Astrocyte of the cerebellum (primary cell): ENCODE measurements around the gene COL3A1.

Experiments
- DNase-seq: peaks from one replicate; pipeline ENCODE4 v3.0.0-alpha.2; 2011; ENCODE audit warnings: low read depth
- H3K4me3 ChIP-seq: 2 replicates; pipeline ENCODE4 v1.5.1; 2011; ENCODE audit warnings: mild to moderate bottlenecking, low read depth, low read length, moderate library complexity
- CTCF ChIP-seq: IDR thresholded peaks from 2 replicates; pipeline ENCODE4 v1.5.1; 2012; ENCODE audit warnings: low read length, low read depth, moderate library complexity, mild to moderate bottlenecking; ENCODE audit errors: missing control alignments
- in situ Hi-C: cut with HindIII; loops from 2 replicates; pipeline ENCODE4 v1.10.0; 2017; ENCODE audit warnings: low sequenced_read_pairs

COL3A1 gene

GRCh38 chr2:188993247-188993646, 19.1 kb downstream of the COL3A1 start:
- in situ Hi-C loops, result no loop called here
- no peak for TF ChIP-seq CTCF
- DNase-seq, result no peak
- H3K4me3 ChIP-seq, result no peak overlapping the region

- in situ Hi-C loops, result no loop called here
- H3K4me3 ChIP-seq, result no peak overlapping the region
- no peak for DNase-seq
- no peak for TF ChIP-seq CTCF
Observed at GRCh38 chr2:188997263-188997662, 23.1 kb downstream of the COL3A1 start.

GRCh38 chr2:189000221-189000620, 26.0 kb downstream of the COL3A1 start:
- DNase-seq, result no peak
- in situ Hi-C loops, result no loop called here
- no peak for TF ChIP-seq CTCF
- no peak overlapping the region for H3K4me3 ChIP-seq

GRCh38 chr2:189002079-189002478, 27.9 kb downstream of the COL3A1 start:
- TF ChIP-seq CTCF, result no peak
- no peak overlapping the region for H3K4me3 ChIP-seq
- in situ Hi-C loops, result no loop called here
- no peak for DNase-seq

GRCh38 chr2:189008555-189009262, 34.5 kb downstream of the COL3A1 start:
- DNase-seq, result no peak
- in situ Hi-C loops, result no loop called here
- no peak overlapping the region for H3K4me3 ChIP-seq
- no peak for TF ChIP-seq CTCF

GRCh38 chr2:189010536-189010935, 36.4 kb downstream of the COL3A1 start:
- no peak overlapping the region for H3K4me3 ChIP-seq
- in situ Hi-C loops, result no loop called here
- no peak for TF ChIP-seq CTCF
- no peak for DNase-seq
